TTC549 (cell line): ENCODE measurements around the gene PDCD7.
"Not testable (repeated sequence)": the region's sequence is repeated elsewhere in the genome, so short reads cannot be mapped to it uniquely, and the experiment has no call there.

ENCODE experiments used
- FAIRE-seq: peaks from 2 replicates; lab custom pipeline; 2012; peaks lifted over from hg19 to GRCh38; lab: Jason Lieb, UNC

Gene PDCD7

DNA sequence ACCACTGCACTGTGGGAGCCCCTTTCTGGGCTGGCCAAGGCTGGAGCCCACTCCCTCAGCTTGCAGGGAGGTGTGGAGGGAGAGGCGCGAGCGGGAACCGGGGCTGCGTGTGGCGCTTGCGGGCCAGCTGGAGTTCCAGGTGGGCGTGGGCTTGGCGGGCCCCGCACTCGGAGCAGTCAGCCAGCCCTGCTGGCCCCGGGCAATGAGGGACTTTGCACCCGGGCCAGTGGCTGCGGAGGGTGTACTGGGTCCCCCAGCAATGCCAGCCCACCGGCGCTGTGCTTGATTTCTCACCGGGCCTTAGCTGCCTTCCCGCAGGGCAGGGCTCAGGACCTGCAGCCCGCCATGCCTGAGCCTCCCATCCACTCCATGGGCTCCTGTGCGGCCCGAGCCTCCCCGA lies 58.7 kb downstream of the PDCD7 start:
- FAIRE-seq = not testable (repeated sequence)

DNA sequence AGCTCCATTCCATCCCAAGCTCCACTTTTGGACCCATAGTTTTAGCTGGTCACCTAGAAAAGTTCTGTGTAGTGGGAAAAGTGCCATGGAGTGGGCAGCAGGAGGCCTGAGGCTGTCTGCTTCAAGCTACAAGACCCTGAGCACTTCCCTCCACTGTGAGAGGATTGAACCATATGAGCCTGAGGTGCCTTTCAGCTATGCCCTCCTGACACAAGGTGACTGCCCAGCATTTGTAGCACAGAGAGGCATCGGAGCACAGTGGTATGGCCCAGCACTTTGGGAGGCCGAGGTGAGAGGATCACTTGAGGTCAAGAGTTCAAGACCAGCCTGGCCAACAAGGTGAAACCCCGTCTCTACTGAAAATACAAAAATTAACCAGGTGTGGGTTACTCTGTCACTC lies 61.0 kb downstream of the PDCD7 start:
- FAIRE-seq = no peak

DNA sequence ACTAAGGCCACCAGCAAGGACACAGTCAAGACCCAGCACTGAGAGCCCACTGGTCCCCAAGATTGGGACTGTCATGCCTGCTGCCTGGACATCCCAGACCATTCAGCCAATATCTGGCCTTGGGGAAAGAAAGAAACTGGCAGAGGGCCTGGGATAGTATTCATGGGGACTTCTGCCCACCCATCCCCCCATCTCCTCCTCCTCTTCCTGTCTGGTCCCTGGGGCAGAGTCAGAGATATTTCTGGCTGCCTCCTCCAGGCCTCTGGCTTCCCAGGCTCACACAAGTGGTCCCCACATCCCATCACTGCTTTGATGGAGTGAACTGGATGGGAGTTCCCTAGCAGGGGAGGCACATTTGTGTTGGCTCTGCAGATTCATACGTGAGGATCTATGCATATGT lies 61.6 kb downstream of the PDCD7 start:
- no peak for FAIRE-seq

DNA sequence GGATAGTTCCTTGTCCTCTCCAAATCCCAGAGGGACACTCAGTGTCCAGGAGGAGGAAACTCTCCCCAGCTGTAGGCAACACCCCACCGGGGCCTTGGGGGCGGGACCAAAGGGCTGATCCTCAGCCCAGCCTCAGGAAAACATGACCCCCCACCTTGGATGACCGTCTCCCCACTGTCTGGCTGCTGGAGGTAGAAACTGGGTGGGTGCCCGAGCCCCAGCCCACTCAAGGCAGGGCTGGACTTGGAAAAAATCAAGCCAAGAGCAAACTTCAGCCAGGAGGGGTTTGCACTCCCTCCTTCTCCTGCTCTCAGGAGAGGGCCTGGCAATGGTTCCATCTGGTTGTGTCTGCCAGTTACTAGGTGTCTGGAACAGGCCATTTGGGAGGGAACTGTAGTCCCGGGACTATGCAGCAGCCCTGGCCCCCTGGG lies 62.2 kb downstream of the PDCD7 start:
- no peak for FAIRE-seq

DNA sequence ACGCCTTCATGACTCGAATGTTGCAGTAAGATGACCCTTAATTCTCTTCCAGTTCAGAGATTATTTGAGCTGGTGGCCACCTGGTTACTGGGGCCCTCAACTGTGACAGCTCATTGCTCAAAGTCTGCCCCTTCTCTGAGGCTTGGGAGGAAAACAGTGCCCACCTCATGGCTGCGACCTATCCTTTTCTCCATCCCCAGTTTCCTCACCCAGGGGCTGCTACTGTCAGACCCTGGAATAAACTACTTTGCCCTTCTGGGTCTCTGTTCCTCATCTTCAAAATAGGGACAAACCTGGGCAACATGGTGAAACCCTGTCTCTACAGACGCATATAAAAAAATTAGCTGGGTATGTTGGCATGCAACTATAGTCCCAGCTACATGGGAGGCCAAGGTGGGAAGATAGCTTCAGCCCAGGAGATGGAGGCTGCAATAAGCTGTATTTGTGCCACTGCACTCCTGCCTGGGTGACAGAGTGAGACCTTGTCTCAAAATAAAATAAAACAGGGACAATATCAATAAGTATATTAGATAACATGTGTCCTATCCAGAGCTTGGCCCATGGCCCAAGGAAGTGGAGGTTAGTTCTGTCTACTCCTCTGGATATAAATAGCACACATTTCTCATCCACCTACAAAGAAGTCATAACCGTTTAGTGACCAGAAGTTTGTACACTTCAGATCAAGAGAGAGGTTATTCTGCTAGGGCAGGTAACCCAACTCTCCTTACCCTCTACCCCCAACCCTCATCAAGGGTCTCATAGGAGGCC lies 63.6 kb downstream of the PDCD7 start:
- no peak for FAIRE-seq

DNA sequence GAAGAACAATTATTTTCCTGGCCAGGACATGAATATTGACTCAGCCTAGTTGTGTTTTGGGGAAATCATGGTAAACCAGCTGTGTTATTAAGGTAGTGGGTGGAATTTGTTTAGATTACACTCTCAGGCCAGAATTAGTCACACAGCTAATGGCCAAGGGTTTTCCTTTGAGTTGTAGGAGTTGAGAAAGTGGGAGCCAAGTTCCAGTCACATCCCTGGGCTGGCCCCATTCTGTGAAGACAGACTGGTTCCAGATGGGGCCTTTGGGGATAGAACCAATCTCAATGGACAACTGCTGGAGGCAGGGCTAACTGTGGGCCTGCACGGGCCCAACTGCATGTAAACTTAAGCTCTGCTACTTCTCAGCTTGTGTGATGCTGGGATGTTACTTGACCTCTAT lies 64.4 kb downstream of the PDCD7 start:
- no peak for FAIRE-seq

DNA sequence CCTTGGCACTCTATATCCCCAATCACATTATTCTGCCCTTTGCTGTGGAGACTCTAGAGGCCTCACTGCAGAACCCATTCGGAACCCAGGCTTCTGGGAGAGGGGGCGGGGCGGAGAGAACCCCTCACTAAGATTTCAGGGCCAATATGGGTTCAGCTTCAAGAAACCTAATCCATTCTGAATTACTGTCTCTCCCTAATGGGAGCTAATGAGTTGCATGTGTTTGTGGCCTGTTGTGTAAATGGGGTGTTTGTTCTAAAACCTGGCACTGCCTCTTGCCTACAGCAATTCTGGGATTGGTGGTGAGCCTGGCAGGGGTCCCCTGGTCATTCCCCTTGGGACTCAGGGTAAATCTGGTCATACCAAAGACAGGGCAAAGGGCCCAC lies 65.2 kb downstream of the PDCD7 start:
- FAIRE-seq = no peak

DNA sequence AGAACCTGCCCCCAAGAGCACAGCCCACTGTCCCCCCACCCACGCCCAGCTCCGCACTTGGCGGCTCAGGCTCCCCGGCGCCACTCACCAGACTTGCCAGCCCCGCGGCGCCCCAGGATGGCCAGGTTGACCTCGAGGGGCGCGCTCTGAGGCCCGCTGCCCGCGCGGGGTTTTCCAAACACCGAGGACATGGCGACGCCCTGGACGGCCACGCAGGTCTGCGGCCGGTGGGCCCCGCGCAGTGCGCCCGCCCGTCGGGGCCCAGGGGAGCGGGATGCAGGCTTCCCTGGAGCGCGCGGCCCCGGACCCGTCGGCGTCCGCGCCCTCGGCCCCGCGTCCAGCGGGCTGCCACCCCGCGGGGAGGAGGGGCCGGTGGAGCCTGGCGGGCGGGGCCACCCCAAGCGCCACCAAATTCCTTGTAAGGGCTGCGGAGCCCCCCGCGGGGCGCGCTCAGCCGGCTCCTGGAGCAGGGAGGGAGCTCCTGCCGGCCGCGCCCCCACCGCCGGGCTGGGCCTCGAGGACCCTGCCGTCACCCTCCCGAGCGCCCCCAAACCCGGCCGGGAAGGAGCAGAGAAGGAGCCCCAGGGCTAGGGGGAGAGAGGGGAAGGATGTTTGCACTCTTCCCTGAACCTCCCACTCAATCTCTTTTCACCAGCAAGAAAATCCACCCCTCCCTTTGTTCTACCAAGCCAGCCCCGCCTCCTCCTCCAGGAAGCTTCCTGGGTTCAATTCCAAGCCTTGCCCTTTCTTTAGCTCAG lies 65.8 kb downstream of the PDCD7 start, which contains the start of gene RASL12:
RASL12 (minus strand) TSS at position 347 of the 758 bp plus-strand sequence; CDS start at position 191, 156 bp downstream.
- no peak for FAIRE-seq
